ENCODE results near the gene SUPV3L1.

The SUPV3L1 gene

DNA sequence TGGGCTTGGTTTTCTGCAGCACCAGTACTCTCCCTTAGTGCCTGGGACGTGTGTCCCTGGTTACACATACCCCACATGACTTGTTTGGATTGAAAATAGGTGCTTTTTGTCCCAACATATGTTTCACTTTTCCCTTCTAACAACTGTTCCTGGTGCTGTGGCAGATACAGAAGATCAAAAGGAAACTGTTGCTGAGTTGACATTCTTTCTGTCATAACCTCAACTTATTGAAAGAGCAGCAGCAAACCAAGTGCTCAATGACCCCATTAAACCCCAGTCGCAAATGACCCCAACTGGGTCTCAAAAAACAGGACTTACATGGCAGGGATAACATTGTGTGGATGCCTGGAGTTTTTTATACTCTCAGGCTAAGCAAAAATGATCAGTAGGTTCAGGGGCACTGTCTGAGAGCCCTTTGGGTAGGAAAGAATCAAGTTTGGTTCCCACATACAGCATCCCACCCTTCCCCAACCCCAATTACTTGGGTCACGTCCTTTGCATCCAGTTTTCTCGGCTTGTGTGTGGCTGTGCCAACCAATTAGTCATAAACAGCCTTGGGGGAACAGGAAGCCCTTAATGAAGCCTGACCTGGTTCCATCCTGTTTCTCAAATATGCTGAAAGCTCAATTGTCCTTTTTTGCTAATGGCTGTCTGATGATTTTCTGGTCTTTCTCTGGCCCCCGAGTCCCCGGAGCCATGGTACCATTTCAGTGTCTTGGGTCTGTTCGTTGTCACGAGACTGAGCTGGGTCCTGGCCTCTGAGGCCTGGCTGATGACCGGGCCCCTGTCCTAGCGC is 45.0 kb downstream of the SUPV3L1 start:
- DNase-seq (ENCODE audit: low read depth, low spot score), result no peak
- H3K4me3 ChIP-seq (ENCODE audit: low read length), result no peak overlapping the region

GRCh38 chr10:69225681-69226080 is 45.6 kb downstream of the SUPV3L1 start:
- no peak for DNase-seq (ENCODE audit: low read depth, low spot score)
- H3K4me3 ChIP-seq (ENCODE audit: low read length), result no peak overlapping the region

- no peak overlapping the region for H3K4me3 ChIP-seq (ENCODE audit: low read length)
- DNase-seq (ENCODE audit: low read depth, low spot score), result no peak
These were observed 47.0 kb downstream of the SUPV3L1 start for GRCh38 chr10:69226919-69227450.

DNA sequence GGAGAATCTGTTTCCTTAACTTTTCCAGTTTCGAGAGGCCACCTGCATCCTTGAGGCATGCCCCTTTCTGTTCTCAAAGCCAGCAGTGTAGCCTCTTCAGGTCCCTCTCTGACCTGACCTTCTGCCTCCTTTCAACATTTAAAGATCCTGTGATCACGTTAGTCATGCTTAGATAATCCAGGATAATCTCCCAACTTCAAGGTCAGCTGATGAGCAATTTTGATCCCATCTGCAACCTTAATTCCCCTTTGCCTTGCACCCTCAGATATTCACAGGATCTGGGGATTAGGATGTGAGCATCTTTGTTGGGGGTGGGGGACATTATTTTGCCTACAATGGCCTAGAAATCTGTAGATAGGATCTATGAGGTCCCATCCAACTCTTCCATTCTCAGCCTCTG is 48.1 kb downstream of the SUPV3L1 start:
- no peak for DNase-seq (ENCODE audit: low read depth, low spot score)
- H3K4me3 ChIP-seq (ENCODE audit: low read length), result no peak overlapping the region

DNA sequence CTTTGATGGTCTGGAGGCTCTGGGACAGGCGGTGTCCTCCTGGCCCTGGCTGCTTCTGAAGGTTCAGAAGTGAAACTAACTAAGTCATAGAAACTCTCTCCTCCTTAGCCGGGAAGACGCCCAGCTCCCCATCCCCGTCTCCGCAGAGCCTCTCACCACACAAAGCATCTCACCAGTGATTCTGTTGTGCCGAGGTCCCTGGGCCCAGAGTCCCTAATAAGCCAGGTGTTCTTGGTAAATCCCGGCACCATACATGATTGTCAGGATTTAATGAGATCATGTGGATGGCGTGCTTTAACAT is 49.5 kb downstream of the SUPV3L1 start:
- DNase-seq (ENCODE audit: low read depth, low spot score), result no peak
- H3K4me3 ChIP-seq (ENCODE audit: low read length), result no peak overlapping the region

- no peak for DNase-seq (ENCODE audit: low read depth, low spot score)
- H3K4me3 ChIP-seq (ENCODE audit: low read length), result no peak overlapping the region
These were observed 50.1 kb downstream of the SUPV3L1 start for GRCh38 chr10:69230128-69230527.

- H3K4me3 ChIP-seq (ENCODE audit: low read length), result no peak overlapping the region
- no peak for DNase-seq (ENCODE audit: low read depth, low spot score)
These were observed 52.2 kb downstream of the SUPV3L1 start for GRCh38 chr10:69232252-69232651.

GRCh38 chr10:69232736-69233480 is 52.9 kb downstream of the SUPV3L1 start:
- DNase-seq (ENCODE audit: low read depth, low spot score), result peak; percentile 78
- H3K4me3 ChIP-seq (ENCODE audit: low read length), result peak overlapping the region; percentile 20

DNA sequence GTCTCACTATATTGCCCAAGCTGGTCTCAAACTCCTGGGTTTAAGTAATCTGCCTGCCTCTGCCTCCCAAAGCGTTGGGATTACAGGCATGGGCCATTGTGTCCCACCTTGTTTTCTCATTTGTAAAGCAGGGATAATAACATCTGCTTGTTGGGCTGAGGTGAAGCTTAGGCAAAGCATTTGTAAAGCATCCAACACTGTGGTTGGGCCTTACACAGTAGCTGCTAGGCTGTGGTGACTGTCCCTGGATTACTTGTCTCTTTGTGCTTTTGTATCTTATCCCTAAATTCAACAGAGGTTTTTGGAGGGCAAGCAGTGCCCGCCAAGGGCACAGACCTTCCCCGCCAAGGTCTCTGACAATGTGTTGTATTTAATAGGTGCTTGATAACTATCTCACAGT is 54.4 kb downstream of the SUPV3L1 start:
- H3K4me3 ChIP-seq (ENCODE audit: low read length), result no peak overlapping the region
- no peak for DNase-seq (ENCODE audit: low read depth, low spot score)

DNA sequence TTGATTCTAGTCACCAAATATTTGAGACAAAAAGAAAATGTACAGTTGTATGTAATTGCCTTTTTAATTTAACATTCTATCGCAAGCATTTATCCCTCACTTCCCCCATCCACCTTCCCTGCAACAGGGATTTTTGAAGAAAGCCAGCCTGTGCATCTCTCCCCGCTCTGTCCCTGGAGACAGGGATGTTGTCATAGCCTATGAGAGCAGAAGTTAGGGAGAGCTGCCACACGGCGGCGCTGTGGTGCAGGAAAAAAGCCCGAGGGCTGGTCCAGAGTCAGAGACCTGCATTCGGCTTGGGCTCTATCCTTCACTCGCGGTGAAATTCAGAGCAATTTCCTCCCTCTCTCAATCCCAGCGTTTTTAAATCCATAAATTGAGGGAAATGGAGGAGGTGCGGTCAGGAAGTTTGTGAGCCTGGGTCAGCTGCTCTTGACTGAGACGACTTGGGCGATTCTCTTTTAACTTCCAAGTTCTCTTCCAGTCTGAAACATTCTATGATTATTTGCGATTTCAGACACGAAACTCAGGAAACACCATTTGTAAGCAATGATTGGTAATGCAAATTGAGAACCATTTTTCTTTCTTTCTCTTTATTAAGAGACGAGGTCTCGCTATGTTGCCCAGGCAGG is 57.6 kb downstream of the SUPV3L1 start:
- no peak overlapping the region for H3K4me3 ChIP-seq (ENCODE audit: low read length)
- peak; percentile 59 for DNase-seq (ENCODE audit: low read depth, low spot score)

GRCh38 chr10:69239136-69239535 is 59.1 kb downstream of the SUPV3L1 start:
- no peak for DNase-seq (ENCODE audit: low read depth, low spot score)
- H3K4me3 ChIP-seq (ENCODE audit: low read length), result no peak overlapping the region

- H3K4me3 ChIP-seq (ENCODE audit: low read length), result no peak overlapping the region
- no peak for DNase-seq (ENCODE audit: low read depth, low spot score)
These were observed 59.9 kb downstream of the SUPV3L1 start for GRCh38 chr10:69239816-69240434.

GRCh38 chr10:69240455-69240854 is 60.4 kb downstream of the SUPV3L1 start:
- no peak for DNase-seq (ENCODE audit: low read depth, low spot score)

DNA sequence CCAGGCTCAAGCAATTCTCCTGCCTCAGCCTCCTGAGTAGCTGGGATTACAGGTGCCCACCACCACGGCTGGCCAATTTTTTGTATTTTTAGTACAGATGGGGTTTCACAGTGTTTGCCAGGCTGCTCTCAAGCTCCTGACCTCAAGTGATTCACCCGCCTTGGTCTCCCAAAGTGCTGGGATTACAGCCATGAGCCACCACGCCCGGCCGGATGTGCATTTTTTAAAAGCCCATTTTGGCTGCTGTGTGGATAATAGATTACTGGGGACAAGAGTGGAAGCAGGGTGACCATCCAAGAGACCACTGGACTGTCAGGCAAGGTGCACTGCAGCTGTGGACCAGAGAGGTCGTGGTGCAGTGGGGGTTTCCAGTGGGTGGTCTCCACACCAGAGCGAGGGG is 61.5 kb downstream of the SUPV3L1 start:
- DNase-seq (ENCODE audit: low read depth, low spot score), result no peak
- H3K4me3 ChIP-seq (ENCODE audit: low read length), result no peak overlapping the region

More at GRCh38 chr10:69240455-69240854, 60.4 kb downstream of the SUPV3L1 start:
- no peak overlapping the region for H3K4me3 ChIP-seq (ENCODE audit: low read length)

- DNase-seq (ENCODE audit: low read depth, low spot score), result no peak
- no peak overlapping the region for H3K4me3 ChIP-seq (ENCODE audit: low read length)
These were observed 62.2 kb downstream of the SUPV3L1 start for GRCh38 chr10:69242040-69242851.

- no peak overlapping the region for H3K4me3 ChIP-seq (ENCODE audit: low read length)
- no peak for DNase-seq (ENCODE audit: low read depth, low spot score)
These were observed 62.8 kb downstream of the SUPV3L1 start for GRCh38 chr10:69242852-69243212.

- DNase-seq (ENCODE audit: low read depth, low spot score), result no peak
- H3K4me3 ChIP-seq (ENCODE audit: low read length), result no peak overlapping the region
These were observed 63.8 kb downstream of the SUPV3L1 start for GRCh38 chr10:69243817-69244216.

DNA sequence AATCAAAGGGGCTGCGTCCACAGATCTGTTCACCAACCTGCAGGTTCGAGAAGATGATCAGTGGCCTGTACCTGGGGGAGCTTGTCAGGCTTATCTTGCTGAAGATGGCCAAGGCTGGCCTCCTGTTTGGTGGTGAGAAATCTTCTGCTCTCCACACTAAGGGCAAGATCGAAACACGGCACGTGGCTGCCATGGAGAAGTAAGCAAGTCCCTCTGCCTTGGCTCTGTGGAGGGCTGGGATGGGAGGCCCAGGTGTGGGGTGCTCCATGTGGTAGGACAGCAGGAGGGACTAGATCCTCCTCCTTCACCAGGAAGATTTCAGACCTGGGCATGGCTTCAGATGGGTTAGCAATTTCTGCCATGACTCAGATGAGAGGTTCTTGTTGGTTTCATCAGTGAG is 66.0 kb downstream of the SUPV3L1 start:
- no peak overlapping the region for H3K4me3 ChIP-seq (ENCODE audit: low read length)
- no peak for DNase-seq (ENCODE audit: low read depth, low spot score)

Measured in Jurkat, Clone E6-1 (cell line).